ENCODE results near the gene MCC.
"Not testable (repeated sequence)": the region's sequence is repeated elsewhere in the genome, so short reads cannot be mapped to it uniquely, and the experiment has no call there.

MCC gene

GRCh38 chr5:113490317-113490716 lies 2.1 kb upstream of the MCC start:
- no peak for DNase-seq (ENCODE audit: low read depth)

- peak; percentile 63 for DNase-seq (ENCODE audit: low read depth)
Observed at GRCh38 chr5:113489299-113489698, 1.0 kb upstream of the MCC start.

- no peak for DNase-seq (ENCODE audit: low read depth)
Observed at GRCh38 chr5:113488645-113489184, 462 bp upstream of the MCC start.

- DNase-seq (ENCODE audit: low read depth), result no peak
Observed at GRCh38 chr5:113487416-113487780, 855 bp downstream of the MCC start.

GRCh38 chr5:113480243-113480642 lies 8.0 kb downstream of the MCC start:
- no peak for DNase-seq (ENCODE audit: low read depth)

- no peak for DNase-seq (ENCODE audit: low read depth)
Observed at GRCh38 chr5:113478691-113479090, 9.6 kb downstream of the MCC start.

GRCh38 chr5:113474100-113474728 lies 14.0 kb downstream of the MCC start:
- no peak for DNase-seq (ENCODE audit: low read depth)

GRCh38 chr5:113463032-113463431 lies 25.2 kb downstream of the MCC start:
- DNase-seq (ENCODE audit: low read depth), result no peak

GRCh38 chr5:113457106-113457505 lies 31.1 kb downstream of the MCC start:
- not testable (repeated sequence) for DNase-seq (ENCODE audit: low read depth)

GRCh38 chr5:113452941-113453340 lies 35.3 kb downstream of the MCC start:
- no peak for DNase-seq (ENCODE audit: low read depth)

- no peak for DNase-seq (ENCODE audit: low read depth)
Observed at GRCh38 chr5:113451797-113452196, 36.5 kb downstream of the MCC start.

GRCh38 chr5:113450929-113451328 lies 37.3 kb downstream of the MCC start:
- no peak for DNase-seq (ENCODE audit: low read depth)

- no peak for DNase-seq (ENCODE audit: low read depth)
Observed at GRCh38 chr5:113450462-113450861, 37.8 kb downstream of the MCC start.

- no peak for DNase-seq (ENCODE audit: low read depth)
Observed at GRCh38 chr5:113448252-113448651, 40.0 kb downstream of the MCC start.

GRCh38 chr5:113447498-113448050 lies 40.7 kb downstream of the MCC start:
- no peak for DNase-seq (ENCODE audit: low read depth)

GRCh38 chr5:113446358-113446927 lies 41.8 kb downstream of the MCC start:
- no peak for DNase-seq (ENCODE audit: low read depth)

GRCh38 chr5:113437111-113437510 lies 51.1 kb downstream of the MCC start:
- no peak for DNase-seq (ENCODE audit: low read depth)

- DNase-seq (ENCODE audit: low read depth), result no peak
Observed at GRCh38 chr5:113435575-113435974, 52.7 kb downstream of the MCC start.

GRCh38 chr5:113434889-113435288 lies 53.4 kb downstream of the MCC start, which contains the start of gene TSSK1B:
Gene TSSK1B, minus strand, starts transcription at chr5:113434989. Its CDS starts 150 bp downstream, at chr5:113434839.
- DNase-seq (ENCODE audit: low read depth), result no peak

GRCh38 chr5:113433862-113434612 lies 54.2 kb downstream of the MCC start:
- DNase-seq (ENCODE audit: low read depth), result no peak

- no peak for DNase-seq (ENCODE audit: low read depth)
Observed at GRCh38 chr5:113433071-113433470, 55.2 kb downstream of the MCC start.

- no peak for DNase-seq (ENCODE audit: low read depth)
Observed at GRCh38 chr5:113427871-113428574, 60.2 kb downstream of the MCC start.

Data from HS-27A (cell line).